Activated CD8-positive, alpha-beta T cell treated with anti-CD3 and anti-CD28 coated beads, Interleukin-2, amount 10 ng/mL, durations not matched to agents 7 days and 5 days (primary cell): Measurements from ENCODE around the gene OR2K2. TPM values are rescaled to one million over a fixed set of nuclear protein-coding genes. Genes with fewer than 3 reads are reported as not detected.
"Not testable (repeated sequence)": the region's sequence is repeated elsewhere in the genome, so short reads cannot be mapped to it uniquely, and the experiment has no call there.

Experiments
- ATAC-seq: fragments of 150-1000 bp; cut with Tn5 transposase; one replicate; pipeline ENCODE4 v1.10.0; 2021; ENCODE audit warnings: moderate library complexity
- CTCF ChIA-PET: fragments of 350-600 bp; sonication (Branson Sonifier 250); formaldehyde crosslinking; loops from one replicate; lab custom pipeline; 2021; ENCODE audit warnings: antibody characterized with exemption; lab: Charles Lee
- POLR2A ChIA-PET: fragments of 350-600 bp; sonication (Branson Sonifier 250); formaldehyde crosslinking; loops from one replicate; lab custom pipeline; 2021; ENCODE audit warnings: antibody characterized with exemption; lab: Charles Lee
- DNase-seq: peaks from one replicate; pipeline ENCODE4 v3.0.0-alpha.2; 2020
- H3K27ac Mint-ChIP-seq: one replicate; pipeline ENCODE4 v1.8.0; 2021; ENCODE audit warnings: mild to moderate bottlenecking, mixed read lengths
- H3K27me3 Mint-ChIP-seq: one replicate; pipeline ENCODE4 v1.8.0; 2021; ENCODE audit warnings: low read depth, mixed read lengths
- H3K36me3 Mint-ChIP-seq: one replicate; pipeline ENCODE4 v1.8.0; 2021; ENCODE audit warnings: low read depth, mixed read lengths
- H3K4me1 Mint-ChIP-seq: one replicate; pipeline ENCODE4 v1.8.0; 2021; ENCODE audit warnings: low read depth, mixed read lengths
- H3K4me3 Mint-ChIP-seq: one replicate; pipeline ENCODE4 v1.8.0; 2021; ENCODE audit warnings: mild to moderate bottlenecking, mixed read lengths
- H3K9me3 Mint-ChIP-seq: one replicate; pipeline ENCODE4 v1.8.0; 2022; ENCODE audit warnings: mixed read lengths; ENCODE audit not compliant: insufficient read depth
- total RNA-seq, 2 experiments: library from RNA; stranded (reverse); gene quantifications; one replicate each; pipeline ENCODE4 v1.2.3, GENCODE V29; 2021

The OR2K2 gene
- total RNA-seq, 2 experiments from 2014 or later = not detected

DNA sequence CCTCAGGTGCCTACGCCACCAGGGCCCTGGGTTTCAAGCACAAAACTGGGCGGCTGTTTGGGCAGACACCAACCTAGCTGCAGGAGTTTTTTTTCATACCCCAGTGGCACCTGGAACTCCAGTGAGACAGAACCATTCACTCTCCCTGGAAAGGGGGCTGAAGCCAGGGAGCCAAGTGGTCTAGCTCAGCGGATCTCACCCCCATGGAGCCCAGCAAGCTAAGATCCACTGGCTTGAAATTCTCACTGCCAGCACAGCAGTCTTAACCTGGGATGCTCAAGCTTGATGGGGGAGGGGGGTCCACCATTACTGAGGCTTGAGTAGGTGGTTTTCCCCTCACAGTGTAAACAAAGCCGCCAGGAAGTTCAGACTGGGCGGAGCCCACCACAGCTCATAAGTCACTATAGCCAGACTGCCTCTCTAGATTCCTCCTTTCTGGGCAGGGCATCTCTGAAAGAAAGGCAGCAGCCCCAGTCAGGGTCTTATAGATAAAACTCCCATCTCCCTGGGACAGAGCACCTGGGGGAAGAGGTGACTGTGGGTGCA is 4.4 kb upstream of the OR2K2 start:
- H3K27ac Mint-ChIP-seq, ATAC-seq, H3K36me3 Mint-ChIP-seq, POLR2A ChIA-PET, H3K9me3 Mint-ChIP-seq, H3K4me3 Mint-ChIP-seq, H3K4me1 Mint-ChIP-seq, H3K27me3 Mint-ChIP-seq, CTCF ChIA-PET: not testable (repeated sequence)
- peak; percentile 26 for DNase-seq

DNA sequence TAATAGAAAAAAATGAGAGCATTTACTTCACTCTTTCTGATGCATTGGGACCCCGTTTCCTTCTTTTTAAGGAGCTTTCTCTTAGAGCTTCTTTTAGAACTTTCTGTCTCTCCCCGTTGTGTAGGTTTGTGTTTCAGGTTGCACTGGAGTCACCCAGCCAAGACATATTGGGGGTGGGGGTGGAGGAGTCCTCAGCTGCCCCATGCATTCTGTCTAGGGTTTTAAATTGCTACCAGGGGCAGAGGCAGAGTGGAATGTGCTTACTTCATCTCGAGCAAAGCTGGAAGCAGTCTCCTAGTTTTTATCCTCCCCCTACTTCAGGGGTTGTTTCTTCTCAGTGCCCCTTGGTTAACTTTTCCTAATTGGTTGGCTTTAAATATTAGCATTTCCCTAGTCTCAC is 9.4 kb downstream of the OR2K2 start:
- no peaks in the 10 kb centered on the region for H3K27me3 Mint-ChIP-seq
- CTCF ChIA-PET = no interaction called here
- no peak overlapping the region for H3K27ac Mint-ChIP-seq
- no peaks in the 10 kb centered on the region for H3K4me1 Mint-ChIP-seq
- H3K4me3 Mint-ChIP-seq = no peak overlapping the region
- no peaks in the 10 kb centered on the region for H3K9me3 Mint-ChIP-seq
- ATAC-seq (no peak), DNase-seq (no peak)
- POLR2A ChIA-PET = no interaction called here
- no peaks in the 10 kb centered on the region for H3K36me3 Mint-ChIP-seq

DNA sequence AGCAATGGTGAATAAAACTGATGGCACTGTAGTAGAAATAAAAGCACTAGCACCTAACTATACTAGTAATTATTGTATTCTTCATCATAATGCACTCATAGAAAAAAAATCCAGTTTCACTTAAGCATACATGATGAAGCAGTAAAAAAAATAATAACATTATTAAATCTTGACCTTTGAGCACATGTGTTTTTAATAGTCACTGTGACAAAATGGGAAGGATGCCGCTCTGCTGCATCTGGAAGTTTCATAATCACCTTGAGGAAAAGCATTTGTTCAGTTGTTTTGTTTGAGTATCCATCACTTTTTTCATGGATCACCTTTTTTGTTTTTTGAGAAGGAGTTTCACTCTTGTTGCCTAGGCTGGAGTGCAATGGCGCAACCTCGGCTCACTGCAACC is 13.2 kb downstream of the OR2K2 start:
- H3K9me3 Mint-ChIP-seq = no peaks in the 10 kb centered on the region
- CTCF ChIA-PET = no interaction called here
- H3K27ac Mint-ChIP-seq = no peak overlapping the region
- peaks cover 4% of the 10 kb centered on the region for H3K27me3 Mint-ChIP-seq
- DNase-seq = no peak
- no peaks in the 10 kb centered on the region for H3K36me3 Mint-ChIP-seq
- H3K4me1 Mint-ChIP-seq = no peaks in the 10 kb centered on the region
- POLR2A ChIA-PET = no interaction called here
- no peak overlapping the region for H3K4me3 Mint-ChIP-seq
- ATAC-seq = no peak

DNA sequence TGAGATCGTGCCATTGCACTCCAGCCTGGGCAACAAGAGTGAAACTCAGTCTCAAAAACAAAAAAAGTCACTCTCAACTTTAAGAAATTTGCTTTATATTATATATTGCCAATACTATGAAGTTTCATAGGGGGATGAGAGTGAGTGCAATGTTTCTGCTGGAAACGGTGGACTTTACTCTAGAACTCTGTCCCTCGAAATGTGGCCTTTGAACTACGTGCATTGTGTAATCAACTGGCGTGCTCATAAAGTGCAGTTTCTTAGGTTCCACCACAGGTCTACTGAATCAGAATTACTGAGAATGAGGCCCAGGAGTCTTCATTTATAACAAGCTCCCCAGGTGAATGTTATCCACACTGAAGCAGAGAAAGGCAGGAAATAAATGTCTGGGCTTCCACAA is 24.1 kb downstream of the OR2K2 start:
- no peak for ATAC-seq
- no peak for DNase-seq
- no peaks in the 10 kb centered on the region for H3K9me3 Mint-ChIP-seq
- CTCF ChIA-PET = no interaction called here
- no peaks in the 10 kb centered on the region for H3K27me3 Mint-ChIP-seq
- no peaks in the 10 kb centered on the region for H3K4me1 Mint-ChIP-seq
- POLR2A ChIA-PET = no interaction called here
- H3K4me3 Mint-ChIP-seq = no peak overlapping the region
- H3K27ac Mint-ChIP-seq = no peak overlapping the region
- H3K36me3 Mint-ChIP-seq = no peaks in the 10 kb centered on the region

DNA sequence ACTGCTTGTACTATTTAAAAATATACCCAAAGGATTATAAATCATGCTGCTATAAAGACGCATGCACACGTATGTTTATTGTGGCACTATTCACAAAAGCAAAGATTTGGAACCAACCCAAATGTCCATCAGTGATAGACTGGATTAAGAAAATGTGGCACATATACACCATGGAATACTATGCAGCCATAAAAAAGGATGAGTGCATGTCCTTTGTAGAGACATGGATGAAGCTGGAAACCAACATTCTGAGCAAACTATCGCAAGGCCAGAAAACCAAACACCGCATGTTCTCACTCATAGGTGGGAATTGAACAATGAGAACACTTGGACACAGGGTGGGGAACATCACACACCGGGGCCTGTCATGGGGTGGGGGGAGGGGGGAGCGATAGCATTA is 26.0 kb downstream of the OR2K2 start:
- POLR2A ChIA-PET, H3K27ac Mint-ChIP-seq, H3K4me1 Mint-ChIP-seq, ATAC-seq, H3K9me3 Mint-ChIP-seq, H3K4me3 Mint-ChIP-seq, DNase-seq, H3K27me3 Mint-ChIP-seq, H3K36me3 Mint-ChIP-seq, CTCF ChIA-PET: not testable (repeated sequence)

DNA sequence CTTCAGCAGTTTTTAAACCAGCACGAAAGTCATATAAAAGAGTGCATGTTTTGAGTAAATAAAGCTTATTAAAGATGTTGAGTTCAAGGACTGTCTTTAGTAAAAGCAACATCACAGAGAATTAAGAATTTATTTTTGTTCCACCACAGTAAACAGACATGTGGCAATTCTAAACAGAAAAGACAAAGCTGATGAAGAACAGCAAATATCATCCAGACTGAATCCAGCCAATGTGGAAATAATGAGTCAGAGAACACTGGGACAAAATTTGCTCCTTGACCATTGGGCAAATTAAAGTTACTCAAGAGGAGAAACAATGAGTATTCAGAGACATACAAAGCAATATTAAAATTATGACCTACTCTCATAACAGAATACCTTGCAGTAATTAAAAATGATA is 28.8 kb downstream of the OR2K2 start:
- DNase-seq = no peak
- no peaks in the 10 kb centered on the region for H3K9me3 Mint-ChIP-seq
- POLR2A ChIA-PET = no interaction called here
- CTCF ChIA-PET = no interaction called here
- H3K27me3 Mint-ChIP-seq = peaks cover 4% of the 10 kb centered on the region
- no peak for ATAC-seq
- H3K36me3 Mint-ChIP-seq = no peaks in the 10 kb centered on the region
- no peak overlapping the region for H3K4me3 Mint-ChIP-seq
- H3K27ac Mint-ChIP-seq = no peak overlapping the region
- H3K4me1 Mint-ChIP-seq = no peaks in the 10 kb centered on the region

DNA sequence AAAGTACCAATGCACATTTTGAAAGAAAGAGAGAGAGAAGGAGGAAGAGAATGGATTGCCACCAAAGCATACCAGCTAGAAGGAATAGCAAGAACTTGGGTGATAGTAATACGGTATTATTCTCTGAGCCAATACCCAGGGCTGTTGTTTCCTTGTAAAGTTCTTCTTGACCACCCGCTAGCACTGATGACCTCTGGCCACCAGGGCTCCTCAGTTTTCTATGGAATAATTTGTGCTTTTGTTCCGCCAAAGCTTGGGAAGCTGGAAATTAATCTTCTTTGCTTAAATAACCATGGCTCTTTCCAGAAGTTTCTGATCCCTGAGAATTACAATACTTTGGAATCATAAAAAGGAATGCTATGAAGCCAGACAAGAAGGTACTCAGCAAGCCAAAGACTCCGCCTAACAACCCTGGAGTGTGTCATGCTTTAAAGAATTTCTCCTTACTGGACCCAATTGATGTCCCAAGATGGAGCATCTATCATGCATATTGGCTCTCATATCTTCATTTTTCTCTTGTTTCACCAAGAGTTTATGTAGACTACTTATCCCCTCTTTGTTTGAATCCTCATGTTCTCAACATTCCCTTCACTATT is 29.8 kb downstream of the OR2K2 start:
- Mint-ChIP-seq H3K36me3 (no peaks in the 10 kb centered on the region), H3K4me3 (no peak overlapping the region), H3K9me3 (no peaks in the 10 kb centered on the region), H3K4me1 (no peaks in the 10 kb centered on the region), H3K27ac (no peak overlapping the region), H3K27me3 (peaks cover 4% of the 10 kb centered on the region)
- ATAC-seq (no peak), DNase-seq (no peak)
- ChIA-PET CTCF (interaction anchor here (1.1 kb wide), 1 partner anchor 136 kb away, joined by 3 read pairs; no protein-coding TSS in a partner anchor), POLR2A (no interaction called here)

DNA sequence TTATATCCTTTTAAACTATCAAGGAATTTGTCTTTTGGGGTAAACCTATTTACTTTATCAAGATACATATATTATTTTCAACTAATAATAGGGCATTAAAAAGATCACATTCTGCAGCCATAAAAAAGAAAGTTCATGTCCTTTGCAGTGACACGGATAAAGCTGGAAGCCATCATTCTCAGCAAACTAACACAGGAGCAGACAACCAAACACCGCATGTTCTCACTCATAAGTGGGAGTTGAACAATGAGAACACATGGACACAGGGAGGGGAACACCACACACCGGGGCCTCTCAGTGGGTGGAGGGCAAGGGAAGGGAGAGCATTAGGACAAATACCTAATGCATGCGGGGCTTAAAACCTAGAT is 30.4 kb downstream of the OR2K2 start:
- ATAC-seq, H3K27ac Mint-ChIP-seq, H3K27me3 Mint-ChIP-seq, POLR2A ChIA-PET, H3K36me3 Mint-ChIP-seq, H3K9me3 Mint-ChIP-seq, H3K4me1 Mint-ChIP-seq, DNase-seq, H3K4me3 Mint-ChIP-seq: not testable (repeated sequence)
- CTCF ChIA-PET = interaction anchor here (1.1 kb wide), 1 partner anchor 135 kb away, joined by 3 read pairs; no protein-coding TSS in a partner anchor

DNA sequence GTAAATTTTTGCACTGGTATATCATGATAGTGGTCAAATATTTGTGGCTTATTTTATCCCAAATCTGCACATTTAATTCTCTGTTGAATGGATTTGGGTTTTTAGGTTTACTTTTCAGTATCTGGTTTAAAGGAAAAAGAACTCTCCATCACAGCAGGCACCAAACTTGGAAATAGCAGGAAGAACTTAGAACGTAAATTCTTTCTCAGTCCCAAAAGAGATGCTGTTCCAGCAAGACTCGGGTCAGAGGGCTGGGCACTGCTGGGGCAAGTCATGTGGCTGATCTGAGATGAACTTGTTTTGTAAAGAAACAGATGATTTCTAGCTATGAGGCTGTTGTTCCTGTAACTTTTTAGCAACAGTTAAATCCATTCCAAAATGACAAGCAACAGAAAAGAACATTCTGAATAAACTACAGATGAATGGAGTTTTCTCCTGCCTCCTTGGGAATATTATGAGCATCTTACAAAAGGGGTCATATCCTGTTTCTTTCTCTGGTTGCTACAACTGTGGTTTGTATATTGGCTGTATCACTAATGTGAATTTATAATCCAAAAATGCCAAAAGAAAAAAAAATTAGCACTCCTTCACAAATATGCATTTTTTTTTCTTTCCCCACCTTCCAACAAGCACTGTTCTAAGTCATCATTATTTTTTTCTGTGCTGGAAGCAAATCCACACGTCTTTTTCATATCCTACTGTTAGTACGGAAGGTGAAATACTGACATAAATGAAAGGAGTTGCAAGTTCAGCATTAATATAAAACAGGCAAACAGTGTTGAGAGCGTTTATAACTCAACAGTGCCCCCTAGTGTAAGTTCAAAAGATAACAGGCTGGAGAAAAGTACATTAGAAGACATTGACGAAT is 31.1 kb downstream of the OR2K2 start:
- DNase-seq = no peak
- Mint-ChIP-seq H3K4me1 (no peaks in the 10 kb centered on the region), H3K27me3 (peaks cover 4% of the 10 kb centered on the region), H3K9me3 (no peaks in the 10 kb centered on the region), H3K4me3 (no peak overlapping the region), H3K36me3 (no peaks in the 10 kb centered on the region), H3K27ac (no peak overlapping the region)
- ATAC-seq = no peak
- ChIA-PET CTCF (no interaction called here), POLR2A (no interaction called here)

DNA sequence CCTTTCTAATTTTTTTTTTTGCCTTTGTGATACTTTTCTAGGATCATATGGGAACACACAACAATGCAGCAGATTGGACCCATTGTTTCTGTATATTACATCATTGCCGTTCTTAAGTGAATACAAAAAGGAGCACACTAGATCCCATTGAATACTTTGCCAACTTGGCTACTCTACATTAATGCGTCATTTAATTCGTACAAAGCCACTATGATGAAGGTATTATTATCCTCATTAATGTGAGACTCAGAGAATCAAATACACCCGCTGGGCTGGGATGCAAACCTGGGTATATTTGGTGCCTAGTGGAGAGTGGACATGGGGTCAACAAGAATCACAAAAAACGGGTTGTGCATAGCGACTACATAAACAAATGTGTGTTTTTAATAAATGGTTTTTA is 31.9 kb downstream of the OR2K2 start:
- Mint-ChIP-seq H3K4me1 (no peaks in the 10 kb centered on the region), H3K9me3 (no peaks in the 10 kb centered on the region), H3K4me3 (no peak overlapping the region), H3K27ac (no peak overlapping the region), H3K27me3 (peaks cover 4% of the 10 kb centered on the region), H3K36me3 (no peaks in the 10 kb centered on the region)
- no peak for ATAC-seq
- POLR2A ChIA-PET = no interaction called here
- CTCF ChIA-PET = no interaction called here
- no peak for DNase-seq

DNA sequence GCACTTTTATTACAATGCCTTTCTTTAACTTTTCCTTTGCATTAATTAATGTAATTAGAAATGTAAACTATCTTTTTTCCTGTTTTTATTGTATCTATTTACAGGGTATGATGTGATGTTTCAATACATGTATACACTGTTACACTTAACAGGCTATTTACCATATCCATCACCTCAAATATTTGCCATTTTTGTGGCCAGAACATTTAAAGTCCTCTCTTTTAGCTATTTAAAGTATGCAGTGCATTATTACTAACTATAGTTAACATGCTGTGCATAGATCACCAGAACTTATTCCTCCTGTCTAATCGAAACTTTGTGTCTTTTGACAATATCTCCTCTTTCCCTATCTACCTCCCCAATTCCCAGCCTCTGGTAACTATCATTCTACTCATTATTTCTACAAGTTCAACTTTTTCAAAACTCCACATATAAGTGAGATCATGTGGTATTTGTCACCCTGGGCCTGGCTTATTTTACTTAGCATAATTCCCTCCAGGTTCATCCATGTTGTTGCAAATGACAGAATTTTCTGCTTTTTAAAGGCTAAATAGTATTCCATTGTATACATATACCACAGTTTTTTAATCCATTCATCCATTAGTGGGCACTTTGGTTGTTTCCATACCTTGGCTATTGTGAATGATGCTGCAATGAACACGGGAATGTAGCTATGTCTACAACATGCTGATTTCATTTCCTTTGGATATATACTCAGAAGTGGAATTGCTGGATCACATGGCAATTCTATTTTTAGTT is 32.8 kb downstream of the OR2K2 start:
- Mint-ChIP-seq H3K36me3 (no peaks in the 10 kb centered on the region), H3K27ac (no peak overlapping the region), H3K27me3 (peaks cover 4% of the 10 kb centered on the region), H3K4me1 (no peaks in the 10 kb centered on the region), H3K4me3 (no peak overlapping the region), H3K9me3 (no peaks in the 10 kb centered on the region)
- DNase-seq (no peak), ATAC-seq (no peak)
- ChIA-PET POLR2A (no interaction called here), CTCF (no interaction called here)
